Activated CD4-positive, alpha-beta T cell treated with anti-CD3 and anti-CD28 coated beads for 24 hours (primary cell): Measurements from ENCODE around the gene GDI1.

Experiments used
- DNase-seq, 2 donors: peaks; one replicate each; pipeline ENCODE4 v3.0.0-alpha.2; 2020; ENCODE audit warnings: low read depth in 2 of 2

The GDI1 gene

DNA sequence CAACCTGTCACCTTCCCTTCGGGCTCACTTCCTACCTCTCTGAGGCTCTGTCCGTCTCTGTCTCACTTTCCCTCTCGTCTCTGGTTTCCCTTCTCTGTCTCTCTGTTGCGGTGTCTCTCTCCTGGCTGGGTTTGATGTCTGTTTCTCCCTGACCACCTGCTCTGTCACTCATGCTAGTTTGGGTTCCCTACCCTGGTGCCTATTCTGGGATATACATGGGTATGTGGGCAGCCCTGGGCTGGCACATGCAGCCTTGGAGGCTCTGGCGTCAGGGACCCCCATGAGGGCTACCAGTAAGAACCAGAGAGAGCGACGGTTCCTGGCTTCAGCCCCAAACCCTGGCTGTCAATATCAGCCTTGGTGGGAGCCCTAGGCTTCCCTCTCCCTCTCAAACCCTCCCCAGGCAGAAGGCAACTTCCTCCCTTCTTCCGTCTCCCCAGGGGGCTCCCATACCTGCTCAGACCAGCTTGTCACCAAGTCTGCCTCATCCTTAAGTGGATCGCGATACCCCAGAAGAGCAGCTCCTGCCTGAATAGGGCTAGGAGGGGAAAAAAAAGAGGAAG, 28.2 kb upstream of the GDI1 start:
- DNase-seq = no peak

DNA sequence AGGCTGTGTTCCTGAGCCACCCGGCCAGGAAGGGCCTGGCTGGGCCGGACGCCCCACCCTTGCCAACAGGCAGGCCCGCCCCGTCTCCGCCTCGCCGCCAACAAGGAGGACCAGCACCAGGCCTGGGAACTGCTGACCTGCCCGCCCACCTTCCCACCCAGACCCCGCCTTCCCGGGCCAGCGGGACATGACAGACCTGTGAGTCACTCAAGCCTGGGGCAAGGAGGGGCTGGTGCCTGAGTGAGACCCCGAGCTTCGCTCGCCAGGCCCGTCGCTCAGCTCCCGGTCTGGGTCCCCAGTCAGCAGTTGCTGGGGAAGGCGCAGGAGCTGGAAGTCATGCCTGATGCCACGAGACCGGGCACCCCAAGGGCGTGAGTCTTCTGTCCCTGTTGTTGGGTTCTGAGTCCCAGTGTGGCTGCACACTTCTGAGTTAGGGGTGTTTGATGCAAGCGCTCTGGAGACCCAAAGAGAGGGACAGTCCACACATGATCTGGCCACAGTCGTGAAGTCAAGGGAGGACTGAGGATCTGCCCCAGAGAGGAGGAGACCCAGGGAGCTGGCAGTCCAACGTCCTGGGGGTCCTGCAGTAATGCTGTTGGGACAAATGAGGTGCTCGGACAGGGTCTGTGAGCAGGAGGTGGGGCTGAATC, 27.6 kb upstream of the GDI1 start, which contains the start of gene DNASE1L1:
Gene DNASE1L1, minus strand, starts transcription at position 33 of the 650 bp plus-strand sequence. CDS start 3,686 bp downstream, outside the sequence.
- no peak for DNase-seq

DNA sequence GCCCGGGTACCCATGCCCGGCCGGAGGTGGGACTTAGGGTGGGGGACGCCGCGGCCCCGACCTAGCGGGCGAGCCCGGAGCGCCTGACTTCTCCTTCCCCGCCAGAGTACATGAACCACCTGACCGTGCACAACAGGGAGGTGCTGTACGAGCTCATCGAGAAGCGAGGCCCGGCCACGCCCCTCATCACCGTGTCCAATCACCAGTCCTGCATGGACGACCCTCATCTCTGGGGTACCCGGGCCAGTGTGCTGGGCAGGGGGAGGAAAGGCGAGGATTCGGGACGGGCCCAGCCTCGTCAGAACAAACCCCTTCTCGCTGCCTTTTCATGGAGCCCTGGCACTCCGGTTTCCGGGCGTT, 25.0 kb upstream of the GDI1 start:
- DNase-seq = no peak

DNA sequence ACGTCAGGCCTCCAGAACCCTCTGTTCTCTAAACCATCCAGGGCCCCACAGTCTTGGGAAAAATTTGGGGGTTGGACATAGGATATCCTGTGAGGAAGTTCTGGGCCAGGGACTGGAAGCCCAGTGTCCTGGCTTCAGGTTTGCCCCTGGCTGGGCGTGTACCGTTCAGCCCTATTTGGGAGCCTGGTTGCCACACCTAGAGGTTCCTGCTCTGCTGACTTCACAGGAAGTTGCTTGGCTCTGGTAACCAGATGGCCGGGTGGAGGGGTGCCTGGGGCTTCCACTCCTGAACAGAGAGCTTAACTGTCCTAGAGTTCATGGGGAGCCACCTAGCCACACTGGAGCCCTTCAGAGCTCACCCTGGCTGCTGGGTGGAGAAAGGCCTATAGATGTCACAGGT, 24.5 kb upstream of the GDI1 start:
- DNase-seq = no peak

DNA sequence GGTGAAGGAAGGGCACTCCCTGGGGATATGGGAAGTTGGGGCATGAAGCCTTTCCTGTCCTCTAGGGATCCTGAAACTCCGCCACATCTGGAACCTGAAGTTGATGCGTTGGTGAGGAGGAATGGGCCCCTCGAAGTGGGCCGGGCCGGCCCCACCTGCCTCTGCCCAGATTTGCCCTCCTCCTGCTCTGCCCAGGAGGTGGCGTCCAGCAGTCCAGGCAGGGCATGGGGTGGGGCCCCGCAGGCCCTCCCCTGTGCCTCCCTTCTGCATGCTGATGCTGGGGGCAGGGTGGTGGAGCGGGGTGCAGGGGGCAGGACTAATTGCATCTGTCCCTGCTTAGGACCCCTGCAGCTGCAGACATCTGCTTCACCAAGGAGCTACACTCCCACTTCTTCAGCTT, 23.8 kb upstream of the GDI1 start:
- no peak for DNase-seq

DNA sequence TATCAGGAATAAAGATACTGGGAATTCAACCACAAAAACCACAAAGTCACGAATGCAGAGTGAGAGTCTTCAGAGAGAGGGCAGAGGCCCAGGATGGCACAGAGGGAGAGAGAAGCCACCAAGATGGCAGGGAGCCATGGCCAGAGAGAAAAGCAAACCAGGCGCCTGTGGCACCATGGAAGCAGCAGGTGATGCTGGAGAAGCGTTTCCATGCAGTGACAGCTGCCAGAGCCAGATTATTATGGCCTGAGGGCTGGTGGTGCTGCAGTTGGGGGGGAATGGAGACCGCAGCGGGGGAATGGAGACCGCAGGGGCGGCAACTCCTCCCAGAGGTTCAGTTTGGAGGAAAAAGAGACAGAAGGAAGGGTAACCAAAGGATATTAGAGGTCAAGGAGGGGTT, 19.8 kb upstream of the GDI1 start:
- no peak for DNase-seq

DNA sequence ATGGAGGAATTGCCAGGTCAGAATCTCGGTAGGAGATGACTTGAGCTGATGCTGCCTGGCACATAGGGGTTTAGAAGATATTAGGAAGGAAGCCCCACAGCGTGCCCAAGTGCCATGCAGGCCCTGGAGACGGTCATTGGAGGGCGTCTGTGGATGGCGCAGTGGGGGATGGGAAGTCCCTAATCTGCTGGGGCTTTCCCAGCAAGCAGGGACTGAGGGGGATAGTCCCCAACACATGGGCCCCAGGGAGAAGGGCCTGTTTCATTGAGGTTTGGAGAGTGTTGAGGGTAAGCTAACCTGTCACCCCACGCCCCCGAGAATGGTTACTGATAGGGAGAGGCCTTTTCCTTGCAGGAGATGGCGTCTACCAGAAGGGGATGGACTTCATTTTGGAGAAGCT, 17.8 kb upstream of the GDI1 start:
- no peak for DNase-seq

DNA sequence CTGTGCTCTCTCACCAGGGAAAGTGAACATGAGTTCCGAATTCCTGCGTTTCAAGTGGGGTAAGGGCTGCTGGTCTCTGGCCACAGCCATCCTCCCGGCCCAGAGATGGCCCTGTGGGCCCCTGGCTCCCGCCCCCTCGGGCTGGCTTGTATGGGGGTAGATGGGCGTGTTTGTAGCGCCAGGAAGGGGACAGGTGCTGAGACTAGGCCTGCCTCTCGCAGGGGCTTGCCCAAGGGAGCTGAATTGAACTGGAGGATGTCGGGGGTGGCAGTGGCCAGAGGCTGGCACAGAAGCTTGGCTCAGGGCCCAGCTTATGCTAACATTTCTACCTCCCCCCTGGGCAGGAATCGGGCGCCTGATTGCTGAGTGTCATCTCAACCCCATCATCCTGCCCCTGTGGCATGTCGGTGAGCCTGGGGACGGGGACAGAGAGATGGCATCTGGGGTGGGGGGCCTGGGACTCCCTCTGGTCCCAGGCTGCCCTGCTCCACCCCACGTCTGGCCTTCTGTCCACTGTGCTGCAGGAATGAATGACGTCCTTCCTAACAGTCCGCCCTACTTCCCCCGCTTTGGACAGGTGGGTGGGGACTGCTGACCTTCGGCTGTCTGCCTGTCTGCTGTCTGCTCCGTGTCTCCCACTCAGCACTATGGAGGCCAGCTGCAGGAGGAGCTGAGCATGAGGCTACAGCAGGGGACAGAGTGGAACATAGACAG, 17.1 kb upstream of the GDI1 start:
- no peak for DNase-seq

DNA sequence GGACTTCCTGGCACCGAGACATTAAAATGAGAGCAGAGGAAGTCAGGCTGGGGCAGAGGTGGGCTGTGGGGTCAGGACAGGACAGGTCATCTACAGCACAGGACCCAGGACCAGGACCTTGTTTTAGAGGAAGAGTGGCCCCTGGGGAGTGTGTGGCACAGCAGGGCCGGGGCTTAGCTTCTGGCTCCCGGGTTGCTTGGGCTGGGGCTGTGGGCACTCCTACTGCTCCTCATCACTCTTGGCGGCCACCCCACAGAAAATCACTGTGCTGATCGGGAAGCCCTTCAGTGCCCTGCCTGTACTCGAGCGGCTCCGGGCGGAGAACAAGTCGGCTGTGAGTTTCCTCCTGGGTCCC, 16.6 kb upstream of the GDI1 start:
- no peak for DNase-seq

DNA sequence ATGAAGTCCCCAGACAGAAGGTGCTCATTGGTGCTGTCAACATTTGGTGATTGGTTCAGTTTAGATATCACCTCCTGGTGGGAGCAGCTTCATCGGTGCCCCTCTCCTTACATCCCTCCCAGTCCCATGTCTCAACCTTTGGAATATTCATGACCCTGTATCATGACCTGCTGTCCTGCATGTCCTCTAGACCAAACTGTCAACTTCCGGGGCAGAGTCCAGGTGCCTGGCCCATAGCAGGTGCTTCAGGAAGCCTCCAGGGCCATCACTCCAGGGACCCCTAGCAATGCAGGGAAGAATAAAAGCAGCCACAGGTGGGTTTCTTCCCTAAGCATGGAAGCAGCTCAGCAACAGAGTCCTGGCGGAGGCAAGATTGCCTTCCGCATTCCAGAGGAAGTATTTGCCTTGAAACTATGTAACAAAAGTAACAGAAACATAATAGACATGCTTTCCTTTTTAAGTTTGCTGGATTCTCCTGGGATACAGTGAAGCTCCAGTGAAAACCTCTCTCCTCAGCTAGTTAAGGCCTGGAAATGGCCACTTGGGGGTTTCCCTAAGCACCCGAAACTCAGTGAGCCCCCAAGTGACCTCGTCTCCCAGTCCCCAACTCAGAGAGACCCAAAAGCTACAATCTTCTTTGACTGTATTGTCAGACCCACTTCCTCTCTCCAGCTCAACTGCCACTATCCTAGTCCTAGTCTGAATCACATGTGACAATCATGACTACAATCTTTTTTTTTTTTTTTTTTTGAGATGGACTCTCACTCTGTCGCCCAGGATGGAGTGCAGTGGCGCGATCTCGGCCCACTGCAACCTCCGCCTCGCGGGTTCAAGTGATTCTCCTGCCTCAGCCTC, 9.8 kb upstream of the GDI1 start:
- no peak for DNase-seq

DNA sequence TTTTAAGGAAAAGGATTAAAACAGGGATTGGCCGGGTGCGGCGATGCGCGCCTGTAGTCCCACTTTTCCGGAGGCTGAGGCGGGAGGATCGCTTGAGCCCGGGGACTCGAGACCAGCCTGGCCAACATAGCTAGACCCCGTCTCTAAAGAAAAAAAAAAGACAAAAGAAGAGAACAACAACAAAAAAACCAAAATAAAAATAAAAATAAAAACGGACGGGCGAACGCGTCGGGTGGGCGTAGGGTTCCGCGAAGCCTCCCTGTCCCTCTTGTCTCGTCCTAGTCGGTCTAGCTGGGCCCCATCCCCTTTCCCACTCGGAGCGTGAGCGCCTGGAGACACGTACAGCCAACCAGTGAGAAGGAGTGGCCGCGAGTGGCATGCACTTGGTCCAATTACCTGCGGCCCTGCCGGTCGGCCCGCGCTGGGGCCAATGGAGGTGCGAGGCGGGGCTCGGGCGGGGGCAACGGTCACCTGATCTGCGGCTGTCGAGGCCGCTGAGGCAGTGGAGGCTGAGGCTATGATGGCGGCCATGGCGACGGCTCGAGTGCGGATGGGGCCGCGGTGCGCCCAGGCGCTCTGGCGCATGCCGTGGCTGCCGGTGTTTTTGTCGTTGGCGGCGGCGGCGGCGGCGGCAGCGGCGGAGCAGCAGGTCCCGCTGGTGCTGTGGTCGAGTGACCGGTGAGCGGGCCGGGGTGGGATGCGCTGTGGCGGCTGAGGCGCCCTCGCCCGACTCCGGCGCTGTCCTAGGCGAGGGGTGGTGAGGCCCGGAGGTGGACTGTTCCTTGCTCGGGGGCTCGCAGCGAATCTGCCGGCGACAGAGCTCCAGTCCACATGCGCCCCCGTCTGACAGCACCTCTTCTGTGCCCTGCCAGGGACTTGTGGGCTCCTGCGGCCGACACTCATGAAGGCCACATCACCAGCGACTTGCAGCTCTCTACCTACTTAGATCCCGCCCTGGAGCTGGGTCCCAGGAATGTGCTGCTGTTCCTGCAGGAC, 8.5 kb upstream of the GDI1 start, which contains the start of gene ATP6AP1:
Gene ATP6AP1, plus strand, starts transcription at position 502 of the 996 bp plus-strand sequence. Its CDS starts 16 bp downstream, at position 518.
- peak; percentile 64 to 77 for DNase-seq

DNA sequence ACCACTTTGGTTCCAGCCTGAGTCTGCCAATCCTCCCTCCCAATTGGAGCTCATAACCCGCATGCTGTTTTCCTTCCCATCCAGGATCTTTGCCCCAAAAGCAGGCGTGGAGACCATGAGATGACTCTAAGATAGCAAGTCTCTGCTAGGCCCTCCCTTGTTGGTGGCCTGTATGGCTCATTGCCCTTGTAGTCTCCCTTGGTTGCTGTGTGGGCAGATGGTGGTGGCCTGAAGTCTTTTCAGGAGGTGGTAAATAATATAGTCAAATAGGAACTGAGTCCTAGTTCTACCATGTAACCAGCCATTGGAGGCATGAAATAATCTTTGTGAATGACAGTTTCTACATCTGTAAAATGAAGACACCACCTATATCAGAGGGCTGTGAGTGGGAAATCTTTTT, 7.2 kb upstream of the GDI1 start:
- DNase-seq = no peak

DNA sequence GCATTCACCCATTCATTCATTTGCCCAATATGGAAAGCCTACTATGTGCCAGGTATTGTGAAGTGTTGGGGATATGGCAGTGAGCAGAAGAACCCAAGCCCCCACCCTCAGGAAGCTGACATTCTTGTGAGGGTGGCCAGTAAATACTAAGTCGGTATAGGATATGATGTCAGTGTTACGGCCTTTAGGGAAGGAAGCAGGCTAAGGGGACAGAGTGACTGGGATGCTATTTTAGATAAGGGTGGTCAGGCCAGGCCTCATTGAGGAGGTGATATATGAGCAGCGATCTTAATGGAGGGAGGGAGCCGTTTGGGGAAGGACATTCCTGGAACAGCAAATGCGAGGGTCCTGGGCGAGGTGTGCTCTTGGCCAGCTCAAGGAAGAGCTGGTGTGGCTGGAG, 6.5 kb upstream of the GDI1 start:
- DNase-seq = no peak

DNA sequence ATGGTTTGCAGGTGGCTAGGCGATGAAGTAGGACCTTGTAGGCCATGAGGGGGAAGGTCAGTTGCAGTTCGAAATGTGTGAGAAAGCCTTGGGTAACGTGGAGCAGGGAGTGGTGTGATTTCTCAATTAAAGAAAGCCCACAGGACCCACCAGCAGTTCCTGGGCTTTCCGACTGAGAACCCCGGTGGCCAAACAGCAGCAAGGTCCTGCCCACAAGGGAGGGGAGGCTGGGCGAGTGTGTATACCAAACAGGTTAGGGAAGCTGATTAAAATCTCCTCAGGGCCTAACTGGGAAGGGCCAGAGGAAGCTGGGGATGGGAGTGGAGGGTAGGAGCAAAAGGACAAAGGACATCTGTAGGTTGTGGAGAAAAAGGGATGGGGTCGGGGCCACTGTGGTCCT, 6.0 kb upstream of the GDI1 start:
- DNase-seq = no peak

DNA sequence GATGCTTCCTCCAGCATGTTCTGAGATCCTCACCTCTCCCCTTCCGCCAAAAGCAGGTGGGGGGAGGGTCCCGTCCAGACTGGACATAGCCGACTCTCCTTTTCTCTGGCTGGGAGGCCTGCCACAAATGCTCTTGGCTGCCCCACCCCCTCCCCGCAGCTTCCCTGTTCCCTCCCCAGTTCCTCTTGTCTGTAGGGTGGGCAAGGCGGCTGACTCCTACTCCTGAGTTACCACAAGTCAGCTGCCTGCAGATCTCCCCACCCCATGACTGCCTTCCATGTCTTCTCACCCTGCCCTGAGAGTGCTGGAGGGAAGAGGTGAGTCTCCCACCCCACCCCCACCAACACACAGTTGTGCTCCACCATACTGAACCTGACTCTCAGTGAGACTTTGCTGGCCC, 5.6 kb upstream of the GDI1 start:
- no peak for DNase-seq

DNA sequence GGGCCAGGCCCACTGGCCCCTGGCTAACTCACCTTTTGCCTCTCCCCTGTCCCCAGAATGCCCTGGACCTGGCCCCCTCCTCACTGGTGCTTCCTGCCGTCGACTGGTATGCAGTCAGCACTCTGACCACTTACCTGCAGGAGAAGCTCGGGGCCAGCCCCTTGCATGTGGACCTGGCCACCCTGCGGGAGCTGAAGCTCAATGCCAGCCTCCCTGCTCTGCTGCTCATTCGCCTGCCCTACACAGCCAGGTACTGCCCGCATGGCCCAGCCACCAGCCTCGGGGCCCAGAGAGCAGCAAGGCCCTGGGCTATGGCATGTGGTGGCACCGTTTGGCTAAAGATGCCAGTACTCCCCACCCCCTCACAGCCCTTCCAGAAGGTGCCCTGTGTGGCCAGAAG, 4.7 kb upstream of the GDI1 start:
- no peak for DNase-seq

DNA sequence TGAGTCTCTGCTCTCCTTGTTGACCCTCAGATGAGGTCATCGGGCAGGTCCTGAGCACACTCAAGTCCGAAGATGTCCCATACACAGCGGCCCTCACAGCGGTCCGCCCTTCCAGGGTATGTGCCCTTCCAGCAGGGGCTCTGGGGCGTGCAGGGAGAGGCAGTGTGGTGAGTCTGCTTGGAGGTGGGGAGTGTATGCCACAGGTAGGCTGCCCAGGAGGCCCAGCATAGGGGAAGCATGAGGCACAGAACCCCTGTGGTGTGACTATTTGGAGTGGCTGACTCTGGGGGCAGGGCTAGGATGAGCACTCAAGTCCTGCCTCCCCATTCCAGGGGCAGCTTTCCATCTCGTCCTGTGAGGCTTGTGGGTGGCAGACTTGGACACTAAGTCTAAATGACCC, 3.3 kb upstream of the GDI1 start:
- no peak for DNase-seq

DNA sequence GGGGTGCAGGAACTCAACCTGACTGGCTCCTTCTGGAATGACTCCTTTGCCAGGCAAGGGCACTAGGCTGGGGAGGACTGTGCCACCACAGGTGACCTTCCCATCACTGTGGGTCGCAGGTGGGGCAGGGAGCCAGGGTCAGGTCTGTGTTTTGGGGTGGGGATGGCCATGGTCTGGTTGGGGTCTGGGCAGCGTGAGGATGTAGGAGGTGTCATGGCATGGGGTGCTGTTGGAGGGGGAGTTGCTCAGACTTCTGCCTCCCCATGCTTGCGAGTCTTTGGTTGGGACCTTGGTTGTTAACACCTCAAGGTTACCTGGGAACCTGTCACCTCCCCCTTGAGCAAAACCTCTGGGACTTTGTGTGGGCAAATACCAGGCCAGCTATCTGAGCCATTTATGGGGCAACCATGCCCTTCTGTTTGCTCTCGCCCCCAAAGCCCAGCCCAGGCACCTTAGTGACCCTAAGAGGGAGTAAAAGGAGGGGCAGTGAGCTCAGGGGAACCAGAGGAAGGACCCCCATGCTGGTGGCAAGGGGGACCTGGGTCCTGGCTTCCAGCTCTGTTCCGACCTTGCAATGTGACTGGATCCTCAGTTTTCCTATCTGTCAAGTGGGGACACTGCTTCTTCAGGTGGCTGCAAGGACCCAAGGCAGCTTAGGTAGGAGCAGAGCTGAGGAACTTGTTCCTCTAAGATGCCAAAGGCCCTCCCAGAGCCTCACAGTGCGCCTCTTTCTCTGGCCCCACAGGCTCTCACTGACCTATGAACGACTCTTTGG, 2.4 kb upstream of the GDI1 start:
- no peak for DNase-seq

DNA sequence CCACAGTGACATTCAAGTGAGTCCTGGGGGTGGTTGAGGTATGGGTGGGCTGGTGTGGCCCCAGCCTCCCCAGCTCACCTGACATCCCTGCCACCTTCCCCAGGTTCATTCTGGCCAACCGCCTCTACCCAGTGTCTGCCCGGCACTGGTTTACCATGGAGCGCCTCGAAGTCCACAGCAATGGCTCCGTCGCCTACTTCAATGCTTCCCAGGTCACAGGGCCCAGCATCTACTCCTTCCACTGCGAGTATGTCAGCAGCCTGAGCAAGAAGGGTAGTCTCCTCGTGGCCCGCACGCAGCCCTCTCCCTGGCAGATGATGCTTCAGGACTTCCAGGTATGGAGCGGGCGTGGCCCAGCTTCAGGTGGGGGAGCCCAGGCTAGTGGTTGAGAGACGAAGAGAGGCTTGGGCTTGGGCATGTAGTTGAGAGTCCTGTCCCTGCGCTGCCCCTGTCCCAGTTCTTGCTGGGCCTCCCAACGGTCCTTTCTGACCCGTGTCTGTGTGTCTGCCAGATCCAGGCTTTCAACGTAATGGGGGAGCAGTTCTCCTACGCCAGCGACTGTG, 1.7 kb upstream of the GDI1 start:
- no peak for DNase-seq

DNA sequence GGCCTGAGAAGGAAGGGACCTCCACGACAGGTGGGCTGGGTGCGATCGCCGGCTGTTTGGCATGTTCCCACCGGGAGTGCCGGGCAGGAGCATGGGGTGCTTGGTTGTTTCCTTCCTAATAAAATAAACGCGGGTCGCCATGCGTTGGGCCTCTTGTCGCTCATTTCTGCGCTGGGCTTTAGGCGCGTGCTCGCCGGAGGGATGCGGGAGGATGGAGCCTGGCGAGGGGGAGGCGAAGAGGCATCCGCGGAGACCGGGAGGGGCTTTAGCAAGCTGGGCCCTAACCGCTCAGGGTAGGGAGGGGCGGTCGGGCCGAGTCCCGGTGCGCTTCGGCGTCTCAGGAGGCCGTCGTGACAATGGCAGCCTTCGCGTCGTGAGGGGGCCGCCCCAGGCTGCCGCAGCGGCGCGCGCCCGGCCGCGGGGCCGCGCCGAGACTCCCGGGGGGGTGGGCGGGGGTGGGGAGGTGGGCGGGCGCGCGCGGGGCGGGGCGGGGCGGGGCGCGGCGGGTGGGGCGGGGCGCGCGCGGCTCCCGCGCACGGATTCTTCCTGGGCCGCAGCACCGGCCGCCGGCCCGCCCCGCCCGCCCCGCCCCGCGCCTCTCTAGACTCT, 476 bp upstream of the GDI1 start:
- no peak for DNase-seq
